KMS-11 (cell line): ENCODE data around the gene ZNF500.

Experiments used
- H2AFZ ChIP-seq: fragments of 200-600 bp; sonication (generic); 2 replicates; pipeline ENCODE4 v1.6.1; 2016; ENCODE audit warnings: antibody characterized with exemption, mixed run types, low read depth
- H3K27ac ChIP-seq: fragments of 200-600 bp; sonication (generic); 2 replicates; pipeline ENCODE4 v1.6.1; 2016; ENCODE audit warnings: mild to moderate bottlenecking, mixed run types
- H3K27me3 ChIP-seq: fragments of 200-600 bp; sonication (generic); 2 replicates; pipeline ENCODE4 v1.6.1; 2017; ENCODE audit warnings: mild to moderate bottlenecking, low read depth, mixed run types, moderate library complexity; ENCODE audit not compliant: insufficient read depth
- H3K36me3 ChIP-seq: fragments of 200-600 bp; sonication (generic); 2 replicates; pipeline ENCODE4 v1.6.1; 2017; ENCODE audit warnings: mild to moderate bottlenecking, mixed run types; ENCODE audit not compliant: insufficient read depth
- H3K4me1 ChIP-seq: fragments of 200-600 bp; sonication (generic); 2 replicates; pipeline ENCODE4 v1.6.1; 2016; ENCODE audit warnings: mild to moderate bottlenecking, low read depth, mixed run types; ENCODE audit not compliant: poor library complexity, severe bottlenecking
- H3K4me2 ChIP-seq: fragments of 200-600 bp; sonication (generic); 2 replicates; pipeline ENCODE4 v1.7.0; 2016; ENCODE audit warnings: mild to moderate bottlenecking, mixed run types
- H3K4me3 ChIP-seq: fragments of 200-600 bp; sonication (generic); IDR thresholded peaks from 2 replicates; pipeline ENCODE4 v1.6.1; 2017; ENCODE audit warnings: low read depth, low read length, mixed read lengths; ENCODE audit not compliant: insufficient read depth
- H3K79me2 ChIP-seq: fragments of 200-600 bp; sonication (generic); 2 replicates; pipeline ENCODE4 v1.6.1; 2016; ENCODE audit warnings: low read depth, mixed run types; ENCODE audit not compliant: insufficient read depth
- H3K9ac ChIP-seq: fragments of 200-600 bp; sonication (generic); 2 replicates; pipeline ENCODE4 v1.6.1; 2016; ENCODE audit warnings: mild to moderate bottlenecking, mixed run types
- H4K20me1 ChIP-seq: fragments of 200-600 bp; sonication (generic); 2 replicates; pipeline ENCODE4 v1.6.1; 2016; ENCODE audit warnings: mild to moderate bottlenecking, mixed run types; ENCODE audit not compliant: insufficient read depth
- CTCF ChIP-seq: fragments of 200-600 bp; sonication (generic); conservative IDR thresholded peaks from 2 replicates; pipeline ENCODE4 v1.6.1; 2017; ENCODE audit warnings: low read depth, mild to moderate bottlenecking, antibody characterized with exemption, low read length, moderate library complexity, mixed read lengths

ZNF500 gene

GRCh38 chr16:4803898-4804762 is 37.2 kb upstream of the ZNF500 start:
- Histone ChIP-seq H2AFZ (no peak overlapping the region), H3K36me3 (peaks cover 8% of the 10 kb centered on the region; the same call in 1 of the 2 replicates), H3K9ac (no peak overlapping the region), H3K4me3 (no peak overlapping the region), H3K4me1 (peaks cover 13% of the 10 kb centered on the region), H3K4me2 (no peak overlapping the region; the same call in 1 of the 2 replicates), H3K27me3 (no peaks in the 10 kb centered on the region), H3K27ac (no peak overlapping the region), H4K20me1 (no peaks in the 10 kb centered on the region), H3K79me2 (no peaks in the 10 kb centered on the region)
- no peak for TF ChIP-seq CTCF

GRCh38 chr16:4803401-4803844 is 36.5 kb upstream of the ZNF500 start:
- no peak overlapping the region for H2AFZ ChIP-seq
- peak overlapping the region; percentile 94 for H3K4me2 ChIP-seq
- H3K9ac ChIP-seq = no peak overlapping the region
- no peak overlapping the region for H3K4me3 ChIP-seq
- no peak overlapping the region; the same call in 1 of the 2 replicates for H3K27ac ChIP-seq
- TF ChIP-seq CTCF = no peak
- H3K36me3 ChIP-seq = peaks cover 8% of the 10 kb centered on the region; the same call in 1 of the 2 replicates
- no peaks in the 10 kb centered on the region for H3K79me2 ChIP-seq
- peaks cover 13% of the 10 kb centered on the region for H3K4me1 ChIP-seq
- no peaks in the 10 kb centered on the region for H4K20me1 ChIP-seq
- H3K27me3 ChIP-seq = no peaks in the 10 kb centered on the region

- H3K79me2 ChIP-seq = no peaks in the 10 kb centered on the region
- H3K9ac ChIP-seq = 0 out of 2 replicates have a peak overlapping the region, but pooled peaks have one; percentile 33
- TF ChIP-seq CTCF = peak; percentile 30; the same call in 1 of the 2 replicates
- H2AFZ ChIP-seq = peak overlapping the region; percentile 55
- H3K27me3 ChIP-seq = no peaks in the 10 kb centered on the region
- peaks cover 2% of the 10 kb centered on the region; the same call in 1 of the 2 replicates for H3K36me3 ChIP-seq
- peak overlapping the region; percentile 31; the same call in 1 of the 2 replicates for H3K27ac ChIP-seq
- no peak overlapping the region for H3K4me3 ChIP-seq
- peak overlapping the region; percentile 94 for H3K4me2 ChIP-seq
- H4K20me1 ChIP-seq = no peaks in the 10 kb centered on the region
- peaks cover 13% of the 10 kb centered on the region for H3K4me1 ChIP-seq
Observed at GRCh38 chr16:4802659-4803287, 35.8 kb upstream of the ZNF500 start.

GRCh38 chr16:4801962-4802658 is 35.1 kb upstream of the ZNF500 start, which contains the start of gene ROGDI:
Gene ROGDI (minus strand): TSS chr16:4802633. CDS start chr16:4802571, 62 bp downstream.
- Histone ChIP-seq H3K4me2 (peak within 1 kb of the TSS; percentile 94), H3K36me3 (no peaks in the 10 kb centered on the region), H3K27me3 (no peaks in the 10 kb centered on the region), H3K4me1 (peaks cover 13% of the 10 kb centered on the region), H2AFZ (peak within 1 kb of the TSS; percentile 55), H3K9ac (peak within 1 kb of the TSS; percentile 33; the same call in 1 of the 2 replicates), H4K20me1 (no peaks in the 10 kb centered on the region), H3K27ac (peak within 1 kb of the TSS; percentile 31; the same call in 1 of the 2 replicates), H3K4me3 (peak within 1 kb of the TSS; percentile 29), H3K79me2 (no peaks in the 10 kb centered on the region)
- TF ChIP-seq CTCF = no peak
